ENCODE data around the gene PKHD1. TPM values are rescaled to one million over a fixed set of nuclear protein-coding genes. Genes with fewer than 3 reads are reported as not detected.

The PKHD1 gene, protein sequence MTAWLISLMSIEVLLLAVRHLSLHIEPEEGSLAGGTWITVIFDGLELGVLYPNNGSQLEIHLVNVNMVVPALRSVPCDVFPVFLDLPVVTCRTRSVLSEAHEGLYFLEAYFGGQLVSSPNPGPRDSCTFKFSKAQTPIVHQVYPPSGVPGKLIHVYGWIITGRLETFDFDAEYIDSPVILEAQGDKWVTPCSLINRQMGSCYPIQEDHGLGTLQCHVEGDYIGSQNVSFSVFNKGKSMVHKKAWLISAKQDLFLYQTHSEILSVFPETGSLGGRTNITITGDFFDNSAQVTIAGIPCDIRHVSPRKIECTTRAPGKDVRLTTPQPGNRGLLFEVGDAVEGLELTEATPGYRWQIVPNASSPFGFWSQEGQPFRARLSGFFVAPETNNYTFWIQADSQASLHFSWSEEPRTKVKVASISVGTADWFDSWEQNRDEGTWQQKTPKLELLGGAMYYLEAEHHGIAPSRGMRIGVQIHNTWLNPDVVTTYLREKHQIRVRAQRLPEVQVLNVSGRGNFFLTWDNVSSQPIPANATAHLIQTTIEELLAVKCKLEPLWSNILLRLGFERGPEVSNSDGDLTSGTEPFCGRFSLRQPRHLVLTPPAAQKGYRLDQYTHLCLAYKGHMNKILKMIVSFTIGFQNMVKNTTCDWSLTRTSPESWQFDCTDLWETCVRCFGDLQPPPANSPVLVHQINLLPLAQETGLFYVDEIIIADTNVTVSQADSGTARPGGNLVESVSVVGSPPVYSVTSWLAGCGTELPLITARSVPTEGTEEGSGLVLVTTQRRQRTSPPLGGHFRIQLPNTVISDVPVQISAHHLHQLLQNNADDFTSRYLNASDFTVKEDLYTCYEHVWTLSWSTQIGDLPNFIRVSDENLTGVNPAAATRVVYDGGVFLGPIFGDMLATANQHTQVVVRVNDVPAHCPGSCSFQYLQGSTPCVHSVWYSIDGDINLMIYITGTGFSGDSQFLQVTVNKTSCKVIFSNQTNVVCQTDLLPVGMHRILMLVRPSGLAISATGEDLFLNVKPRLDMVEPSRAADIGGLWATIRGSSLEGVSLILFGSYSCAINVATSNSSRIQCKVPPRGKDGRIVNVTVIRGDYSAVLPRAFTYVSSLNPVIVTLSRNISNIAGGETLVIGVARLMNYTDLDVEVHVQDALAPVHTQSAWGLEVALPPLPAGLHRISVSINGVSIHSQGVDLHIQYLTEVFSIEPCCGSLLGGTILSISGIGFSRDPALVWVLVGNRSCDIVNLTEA (N-terminal part only)
- total RNA-seq, result 0.16 and 0.25 TPM in 2 replicates
- long read RNA-seq, partial matches to known transcripts, result 0 of 2 reads
- long read RNA-seq, other reads (novel, unspliced or antisense), result 2 of 2 reads

- Mint-ChIP-seq H3K9me3 (no peaks in the 10 kb centered on the region), H3K27ac (ENCODE audit: unreplicated experiment) (no peak within 1 kb of the TSS), H3K4me1 (no peaks in the 10 kb centered on the region), H3K36me3 (ENCODE audit: low read depth) (no peaks in the 10 kb centered on the region), H3K27me3 (ENCODE audit: low read depth) (no peaks in the 10 kb centered on the region), H3K4me3 (no peak within 1 kb of the TSS)
- TF ChIP-seq, protein P1, sequence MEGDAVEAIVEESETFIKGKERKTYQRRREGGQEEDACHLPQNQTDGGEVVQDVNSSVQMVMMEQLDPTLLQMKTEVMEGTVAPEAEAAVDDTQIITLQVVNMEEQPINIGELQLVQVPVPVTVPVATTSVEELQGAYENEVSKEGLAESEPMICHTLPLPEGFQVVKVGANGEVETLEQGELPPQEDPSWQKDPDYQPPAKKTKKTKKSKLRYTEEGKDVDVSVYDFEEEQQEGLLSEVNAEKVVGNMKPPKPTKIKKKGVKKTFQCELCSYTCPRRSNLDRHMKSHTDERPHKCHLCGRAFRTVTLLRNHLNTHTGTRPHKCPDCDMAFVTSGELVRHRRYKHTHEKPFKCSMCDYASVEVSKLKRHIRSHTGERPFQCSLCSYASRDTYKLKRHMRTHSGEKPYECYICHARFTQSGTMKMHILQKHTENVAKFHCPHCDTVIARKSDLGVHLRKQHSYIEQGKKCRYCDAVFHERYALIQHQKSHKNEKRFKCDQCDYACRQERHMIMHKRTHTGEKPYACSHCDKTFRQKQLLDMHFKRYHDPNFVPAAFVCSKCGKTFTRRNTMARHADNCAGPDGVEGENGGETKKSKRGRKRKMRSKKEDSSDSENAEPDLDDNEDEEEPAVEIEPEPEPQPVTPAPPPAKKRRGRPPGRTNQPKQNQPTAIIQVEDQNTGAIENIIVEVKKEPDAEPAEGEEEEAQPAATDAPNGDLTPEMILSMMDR (conservative IDR thresholded peaks at IDR 0.05), result peak; percentile 58
- no peak for DNase-seq (ENCODE audit: low read depth, low spot score)
Measured at GRCh38 chr6:52087498-52087999, at the start of gene PKHD1. TSS of gene PKHD1 (minus strand) at chr6:52087613. CDS start at chr6:52084933, 2,680 bp downstream.

GRCh38 chr6:52136934-52137467 is 49.6 kb upstream of the PKHD1 start:
- H3K4me1 Mint-ChIP-seq, result no peaks in the 10 kb centered on the region

GRCh38 chr6:52136055-52136454 is 48.6 kb upstream of the PKHD1 start:
- Mint-ChIP-seq H3K9me3 (no peaks in the 10 kb centered on the region), H3K36me3 (ENCODE audit: low read depth) (no peaks in the 10 kb centered on the region), H3K27ac (ENCODE audit: unreplicated experiment) (no peak overlapping the region)

More at GRCh38 chr6:52136934-52137467, 49.6 kb upstream of the PKHD1 start:
- TF ChIP-seq, protein P1 (conservative IDR thresholded peaks at IDR 0.05), result no peak
- DNase-seq (ENCODE audit: low read depth, low spot score), result no peak
- Mint-ChIP-seq H3K27me3 (ENCODE audit: low read depth) (peaks cover 10% of the 10 kb centered on the region), H3K9me3 (no peaks in the 10 kb centered on the region), H3K27ac (ENCODE audit: unreplicated experiment) (no peak overlapping the region), H3K36me3 (ENCODE audit: low read depth) (no peaks in the 10 kb centered on the region), H3K4me3 (no peak overlapping the region)

DNA sequence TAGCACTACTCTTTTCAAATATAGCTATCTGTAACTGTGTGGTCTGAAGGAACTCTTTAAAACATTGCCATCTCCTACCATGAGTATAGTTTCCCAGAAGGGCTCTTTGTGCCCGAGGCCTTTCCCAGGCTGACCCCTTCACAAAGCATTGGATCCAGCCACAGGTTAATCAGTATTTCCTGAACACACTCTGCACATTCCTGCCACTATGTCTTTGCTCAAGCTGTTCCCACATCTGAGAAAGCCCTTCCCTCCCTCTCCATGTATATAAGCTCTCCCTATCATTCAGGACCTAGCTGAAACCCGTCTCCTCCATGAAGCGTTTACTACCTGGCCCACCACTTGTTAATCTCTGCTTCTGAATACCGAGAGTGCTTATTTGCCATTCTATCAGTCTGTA is 47.8 kb upstream of the PKHD1 start:
- Mint-ChIP-seq H3K4me3 (no peak overlapping the region), H3K36me3 (ENCODE audit: low read depth) (no peaks in the 10 kb centered on the region)

More at GRCh38 chr6:52136055-52136454, 48.6 kb upstream of the PKHD1 start:
- TF ChIP-seq, protein P1 (conservative IDR thresholded peaks at IDR 0.05), result no peak
- H3K27me3 Mint-ChIP-seq (ENCODE audit: low read depth), result peaks cover 3% of the 10 kb centered on the region
- H3K4me3 Mint-ChIP-seq, result no peak overlapping the region
- no peak for DNase-seq (ENCODE audit: low read depth, low spot score)
- no peaks in the 10 kb centered on the region for H3K4me1 Mint-ChIP-seq

More for the DNA sequence above, 47.8 kb upstream of the PKHD1 start:
- Mint-ChIP-seq H3K27me3 (ENCODE audit: low read depth) (peaks cover 3% of the 10 kb centered on the region), H3K4me1 (no peaks in the 10 kb centered on the region), H3K9me3 (no peaks in the 10 kb centered on the region), H3K27ac (ENCODE audit: unreplicated experiment) (no peak overlapping the region)
- TF ChIP-seq, protein P1 (conservative IDR thresholded peaks at IDR 0.05), result no peak
- DNase-seq (ENCODE audit: low read depth, low spot score), result no peak

Measured in neural crest cell (in vitro differentiated cells).